HG02571 (cell line): ENCODE measurements around the gene HDAC10.

ENCODE experiments used
- ATAC-seq: cut with Tn5 transposase; IDR thresholded peaks from one replicate; pipeline ENCODE4 v1.9.1; 2021; ENCODE audit warnings: mild to moderate bottlenecking, moderate library complexity; ENCODE audit not compliant: unreplicated experiment

The HDAC10 gene

GRCh38 chr22:50270666-50271394 is 19.8 kb upstream of the HDAC10 start:
- ATAC-seq: no peak

GRCh38 chr22:50269970-50270665 is 19.1 kb upstream of the HDAC10 start, which contains the start of gene MAPK11:
TSS of gene MAPK11 (minus strand) at chr22:50270380. CDS start at chr22:50270292, 88 bp downstream.
- no peak for ATAC-seq

- ATAC-seq: no peak
These were observed 18.5 kb upstream of the HDAC10 start for GRCh38 chr22:50269573-50269969.

- ATAC-seq: no peak
These were observed 17.6 kb upstream of the HDAC10 start for GRCh38 chr22:50268655-50269113.

- no peak for ATAC-seq
These were observed 16.7 kb upstream of the HDAC10 start for GRCh38 chr22:50267591-50268390.

GRCh38 chr22:50266994-50267393 is 15.9 kb upstream of the HDAC10 start:
- ATAC-seq: no peak

GRCh38 chr22:50264946-50265669 is 14.0 kb upstream of the HDAC10 start:
- no peak for ATAC-seq

- no peak for ATAC-seq
These were observed 13.2 kb upstream of the HDAC10 start for GRCh38 chr22:50264104-50264745.

GRCh38 chr22:50262973-50263617 is 12.0 kb upstream of the HDAC10 start:
- ATAC-seq: no peak

- no peak for ATAC-seq
These were observed 11.4 kb upstream of the HDAC10 start for GRCh38 chr22:50262460-50262911.

GRCh38 chr22:50261615-50262459 is 10.8 kb upstream of the HDAC10 start, which contains the start of gene MAPK12:
TSS of gene MAPK12 (minus strand) at chr22:50261683. CDS start at chr22:50261509, 174 bp downstream.
- no peak for ATAC-seq

- no peak for ATAC-seq
These were observed 9.9 kb upstream of the HDAC10 start for GRCh38 chr22:50260801-50261614.

- ATAC-seq: no peak
These were observed 9.4 kb upstream of the HDAC10 start for GRCh38 chr22:50260434-50260800.

- ATAC-seq: no peak
These were observed 8.2 kb upstream of the HDAC10 start for GRCh38 chr22:50259302-50259701.

GRCh38 chr22:50258361-50259292 is 7.6 kb upstream of the HDAC10 start:
- no peak for ATAC-seq

- ATAC-seq: no peak
These were observed 6.6 kb upstream of the HDAC10 start for GRCh38 chr22:50257451-50258360.
